Activated T-cell treated with anti-CD3 and anti-CD28 coated beads, Interleukin-2, amount 50 U/mL, for 4 hours (primary cell): ENCODE results near the gene MCIDAS. TPM values are rescaled to one million over a fixed set of nuclear protein-coding genes. Genes with fewer than 3 reads are reported as not detected.
A peak's percentile ranks its signal among the peaks of the same experiment; 100 is the strongest.

Experiments
- ATAC-seq, 2 donors: fragments of 200-7000 bp; cut with Tn5 transposase; one replicate each; pipeline ENCODE4 v1.10.0; 2021
- DNase-seq: peaks from one replicate; pipeline ENCODE4 v3.0.0-alpha.2; 2020
- H3K27me3 Mint-ChIP-seq: one replicate; pipeline ENCODE4 v1.8.0; 2021; ENCODE audit warnings: low read depth, mixed read lengths
- H3K36me3 Mint-ChIP-seq: one replicate; pipeline ENCODE4 v1.8.0; 2022; ENCODE audit warnings: mixed read lengths; ENCODE audit not compliant: insufficient read depth
- H3K4me1 Mint-ChIP-seq: one replicate; pipeline ENCODE4 v1.8.0; 2021; ENCODE audit warnings: low read depth, mixed read lengths
- H3K4me3 Mint-ChIP-seq: one replicate; pipeline ENCODE4 v1.8.0; 2021; ENCODE audit warnings: mild to moderate bottlenecking, moderate library complexity, mixed read lengths
- H3K9me3 Mint-ChIP-seq: one replicate; pipeline ENCODE4 v1.8.0; 2021; ENCODE audit warnings: mixed read lengths
- total RNA-seq, 3 donors: library from RNA; stranded (reverse); gene quantifications; one replicate each; pipeline ENCODE4 v1.2.1, GENCODE V29; 2021

The MCIDAS gene
- total RNA-seq = not detected

DNA sequence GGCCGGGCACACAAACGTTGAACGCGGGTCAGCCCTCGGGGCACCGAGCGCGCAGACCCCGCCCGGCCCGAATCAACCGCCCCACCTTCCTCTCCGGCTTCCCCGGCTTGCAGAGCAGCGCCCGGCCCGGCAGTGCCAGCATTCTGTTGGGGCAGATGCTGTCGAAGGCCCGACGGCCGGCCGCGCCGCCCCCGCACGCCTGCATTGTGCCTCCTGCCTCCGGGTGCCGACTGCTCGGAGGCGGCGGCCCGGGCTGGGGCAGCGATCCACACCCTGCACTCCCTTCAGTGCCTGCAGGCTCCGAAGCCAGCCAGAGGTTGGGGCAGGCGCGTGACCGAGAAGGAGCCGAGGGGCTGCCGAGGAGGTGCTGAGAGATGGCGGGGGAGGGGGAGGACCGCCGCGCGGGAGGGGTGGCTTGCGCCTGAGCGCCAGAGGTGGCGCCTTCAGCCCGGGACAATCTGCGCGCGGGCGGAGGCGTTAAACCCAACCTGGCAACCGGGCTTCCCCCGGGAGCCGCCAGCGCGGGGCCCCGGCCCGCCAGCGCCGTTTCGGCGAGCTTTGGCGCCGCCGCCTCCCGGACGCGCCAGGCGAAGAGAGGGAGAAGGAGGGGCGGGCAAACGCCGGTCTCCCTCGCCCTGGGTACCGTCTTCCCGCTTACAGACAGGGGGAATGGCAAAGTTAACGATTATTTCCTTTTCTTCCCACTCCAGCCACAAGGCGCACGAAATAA, at the start of gene MCIDAS:
Gene MCIDAS (minus strand): TSS at position 382 of the 730 bp plus-strand sequence. CDS start 177 bp downstream, at position 205.
- ATAC-seq = peak; percentile 59 to 65
- H3K27me3 Mint-ChIP-seq = peaks cover 87% of the 10 kb centered on the region
- H3K36me3 Mint-ChIP-seq = no peaks in the 10 kb centered on the region
- H3K4me3 Mint-ChIP-seq = peak within 1 kb of the TSS; percentile 76
- peaks cover 42% of the 10 kb centered on the region for H3K4me1 Mint-ChIP-seq
- H3K9me3 Mint-ChIP-seq = no peaks in the 10 kb centered on the region
- peak; percentile 44 for DNase-seq

DNA sequence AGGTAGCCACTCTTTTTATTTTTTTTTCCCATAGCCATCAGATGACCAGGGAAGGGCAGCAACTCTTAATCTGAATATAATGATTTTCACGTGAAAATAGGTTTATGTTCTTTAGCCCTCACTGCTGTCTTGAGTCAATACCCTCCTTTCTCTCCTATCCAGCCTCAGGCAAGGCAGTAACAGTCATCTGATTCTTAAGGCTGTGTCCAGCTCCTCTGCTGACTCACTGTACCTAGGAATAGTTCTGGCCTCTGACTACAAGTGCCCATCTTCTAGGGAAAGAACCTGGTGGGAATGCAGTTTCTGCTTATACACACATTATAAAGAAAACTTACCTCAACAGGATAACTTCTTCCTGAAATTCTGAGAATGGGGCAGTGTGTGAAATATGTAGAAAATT, 49.7 kb upstream of the MCIDAS start:
- DNase-seq = no peak

GRCh38 chr5:55258339-55258738, 31.2 kb upstream of the MCIDAS start:
- peaks cover 32% of the 10 kb centered on the region for H3K36me3 Mint-ChIP-seq
- ATAC-seq = no peak

More for the DNA sequence above, 49.7 kb upstream of the MCIDAS start:
- no peaks in the 10 kb centered on the region for H3K27me3 Mint-ChIP-seq
- no peaks in the 10 kb centered on the region for H3K9me3 Mint-ChIP-seq
- H3K4me1 Mint-ChIP-seq = no peaks in the 10 kb centered on the region
- no peak overlapping the region for H3K4me3 Mint-ChIP-seq
- no peak for ATAC-seq
- H3K36me3 Mint-ChIP-seq = peaks cover 47% of the 10 kb centered on the region

GRCh38 chr5:55254802-55255201, 27.7 kb upstream of the MCIDAS start:
- ATAC-seq (no peak), DNase-seq (no peak)
- Mint-ChIP-seq H3K9me3 (no peaks in the 10 kb centered on the region), H3K36me3 (peaks cover 20% of the 10 kb centered on the region), H3K4me3 (no peak overlapping the region), H3K4me1 (no peaks in the 10 kb centered on the region), H3K27me3 (no peaks in the 10 kb centered on the region)

More at GRCh38 chr5:55258339-55258738, 31.2 kb upstream of the MCIDAS start:
- no peaks in the 10 kb centered on the region for H3K27me3 Mint-ChIP-seq
- no peak overlapping the region for H3K4me3 Mint-ChIP-seq
- H3K9me3 Mint-ChIP-seq = no peaks in the 10 kb centered on the region
- no peak for DNase-seq
- no peaks in the 10 kb centered on the region for H3K4me1 Mint-ChIP-seq

DNA sequence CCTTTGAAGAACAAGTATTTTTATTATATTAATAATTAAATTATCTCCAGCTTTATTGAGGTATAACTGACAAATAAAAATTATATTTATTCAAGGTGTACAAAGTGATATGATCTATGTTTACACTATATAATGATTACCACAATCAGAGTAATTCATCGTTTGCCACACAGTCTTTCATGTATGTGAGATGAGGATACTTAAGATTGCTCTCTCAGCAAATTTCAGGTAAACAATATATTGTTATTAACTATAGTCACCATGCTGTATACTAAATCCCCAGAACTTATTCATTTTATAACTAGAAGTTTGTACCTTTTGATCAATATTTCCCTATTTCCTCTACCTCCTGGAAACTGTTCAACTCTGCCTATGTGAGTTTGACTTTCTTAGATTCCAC, 22.9 kb upstream of the MCIDAS start:
- no peak for DNase-seq
- no peaks in the 10 kb centered on the region for H3K4me1 Mint-ChIP-seq
- no peak for ATAC-seq
- H3K9me3 Mint-ChIP-seq = peaks cover 17% of the 10 kb centered on the region
- H3K4me3 Mint-ChIP-seq = no peak overlapping the region
- H3K27me3 Mint-ChIP-seq = no peaks in the 10 kb centered on the region
- peaks cover 5% of the 10 kb centered on the region for H3K36me3 Mint-ChIP-seq

- Mint-ChIP-seq H3K27me3 (peaks cover 20% of the 10 kb centered on the region), H3K4me1 (no peaks in the 10 kb centered on the region), H3K36me3 (no peaks in the 10 kb centered on the region), H3K9me3 (peaks cover 4% of the 10 kb centered on the region), H3K4me3 (no peak overlapping the region)
- ATAC-seq = no peak
- DNase-seq = no peak
Observed at GRCh38 chr5:55241746-55242145, 14.6 kb upstream of the MCIDAS start.

DNA sequence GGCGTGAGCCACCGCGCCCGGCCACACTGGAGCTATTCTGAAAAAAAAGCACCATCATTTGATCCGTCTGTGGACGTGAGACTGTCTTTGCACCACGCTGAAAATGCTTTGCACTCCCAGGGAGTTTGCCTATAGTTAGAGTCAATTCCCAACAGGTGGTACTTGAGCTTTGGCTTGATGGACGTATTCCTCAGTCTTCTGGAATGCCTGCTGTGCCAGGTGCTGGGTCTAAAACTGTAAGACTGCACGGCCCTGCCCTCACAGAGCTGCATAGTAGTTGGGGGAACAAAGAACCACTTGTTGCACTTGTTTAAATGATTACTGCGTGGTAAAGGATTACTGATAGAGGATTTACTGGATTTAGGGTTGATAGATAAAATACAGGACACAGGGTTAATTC, 9.7 kb upstream of the MCIDAS start:
- ATAC-seq (no peak), DNase-seq (no peak)
- H3K27me3 Mint-ChIP-seq = peaks cover 51% of the 10 kb centered on the region
- peaks cover 14% of the 10 kb centered on the region for H3K4me1 Mint-ChIP-seq
- H3K4me3 Mint-ChIP-seq = no peak overlapping the region
- H3K36me3 Mint-ChIP-seq = no peaks in the 10 kb centered on the region
- H3K9me3 Mint-ChIP-seq = no peaks in the 10 kb centered on the region

- Mint-ChIP-seq H3K36me3 (no peaks in the 10 kb centered on the region), H3K9me3 (no peaks in the 10 kb centered on the region), H3K4me1 (peaks cover 27% of the 10 kb centered on the region), H3K4me3 (peak overlapping the region; percentile 75), H3K27me3 (peaks cover 73% of the 10 kb centered on the region)
- no peak for DNase-seq
- no peak for ATAC-seq
Observed at GRCh38 chr5:55234121-55234700, 7.1 kb upstream of the MCIDAS start.

DNA sequence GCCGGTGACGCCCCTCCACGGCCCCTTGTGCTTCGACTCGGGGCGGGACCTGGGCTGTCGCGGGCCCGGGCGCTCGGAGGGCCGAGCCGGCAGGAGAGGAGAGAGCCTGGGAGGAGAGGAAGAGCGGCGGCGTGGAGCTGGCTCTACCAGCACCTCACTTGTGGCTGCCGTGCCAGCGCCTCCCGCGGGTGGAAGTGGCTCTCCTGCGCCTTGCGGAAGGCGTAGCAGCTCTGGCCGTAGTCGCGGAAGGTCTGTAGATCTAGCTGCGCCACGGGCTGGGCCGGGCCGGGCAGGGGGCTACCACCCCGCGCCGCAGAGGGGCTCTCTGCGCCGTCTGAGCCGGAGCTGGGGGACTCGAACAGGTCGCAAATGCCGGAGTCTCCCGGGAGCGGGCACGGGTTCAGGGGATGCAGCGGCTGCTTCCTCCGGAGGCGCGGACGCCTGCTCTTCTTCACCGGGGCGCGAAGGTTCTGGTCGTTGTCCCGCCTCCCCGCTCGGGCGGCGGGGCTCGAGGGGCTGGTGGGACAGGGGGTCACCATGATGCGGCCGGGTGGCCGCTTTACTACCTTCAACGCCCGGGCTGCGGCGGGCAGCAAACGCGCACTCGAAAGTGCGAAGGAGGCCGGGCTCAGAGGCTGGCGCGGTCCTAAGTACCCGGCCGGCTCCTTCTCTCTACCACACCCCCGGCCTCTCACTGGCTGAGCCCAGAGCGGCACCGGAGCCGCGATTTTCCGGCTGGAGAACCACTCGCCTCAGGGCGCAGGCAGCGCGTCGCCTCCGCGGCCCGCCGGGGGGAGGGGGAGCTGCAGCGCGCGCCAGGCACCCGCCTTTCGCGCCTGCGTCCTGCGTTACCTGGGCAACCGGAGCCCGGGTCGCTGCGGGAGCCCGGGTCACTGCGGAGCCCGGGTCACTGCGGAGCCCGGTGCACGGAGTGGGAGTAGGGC, 6.1 kb upstream of the MCIDAS start, which contains the start of gene CCNO:
Gene CCNO (minus strand): TSS at position 624 of the 944 bp plus-strand sequence. CDS start 85 bp downstream, at position 539.
- peaks cover 75% of the 10 kb centered on the region for H3K27me3 Mint-ChIP-seq
- ATAC-seq (peak; percentile 80 to 91), DNase-seq (peak; percentile 36)
- peak within 1 kb of the TSS; percentile 79 for H3K4me3 Mint-ChIP-seq
- H3K9me3 Mint-ChIP-seq = no peaks in the 10 kb centered on the region
- peaks cover 27% of the 10 kb centered on the region for H3K4me1 Mint-ChIP-seq
- H3K36me3 Mint-ChIP-seq = no peaks in the 10 kb centered on the region

GRCh38 chr5:55232271-55232984, 5.3 kb upstream of the MCIDAS start:
- no peak for DNase-seq
- H3K9me3 Mint-ChIP-seq = no peaks in the 10 kb centered on the region
- no peak for ATAC-seq
- H3K36me3 Mint-ChIP-seq = no peaks in the 10 kb centered on the region
- peaks cover 33% of the 10 kb centered on the region for H3K4me1 Mint-ChIP-seq
- peaks cover 78% of the 10 kb centered on the region for H3K27me3 Mint-ChIP-seq
- H3K4me3 Mint-ChIP-seq = peak overlapping the region; percentile 79

- H3K9me3 Mint-ChIP-seq = no peaks in the 10 kb centered on the region
- peaks cover 33% of the 10 kb centered on the region for H3K4me1 Mint-ChIP-seq
- DNase-seq (no peak), ATAC-seq (no peak)
- H3K27me3 Mint-ChIP-seq = peaks cover 78% of the 10 kb centered on the region
- H3K4me3 Mint-ChIP-seq = peak overlapping the region; percentile 79
- no peaks in the 10 kb centered on the region for H3K36me3 Mint-ChIP-seq
Observed at GRCh38 chr5:55231919-55232270, 4.8 kb upstream of the MCIDAS start.

GRCh38 chr5:55231029-55231918, 4.2 kb upstream of the MCIDAS start:
- H3K27me3 Mint-ChIP-seq = peaks cover 73% of the 10 kb centered on the region
- ATAC-seq = no peak
- peak overlapping the region; percentile 79 for H3K4me3 Mint-ChIP-seq
- H3K9me3 Mint-ChIP-seq = no peaks in the 10 kb centered on the region
- no peaks in the 10 kb centered on the region for H3K36me3 Mint-ChIP-seq
- no peak for DNase-seq
- peaks cover 35% of the 10 kb centered on the region for H3K4me1 Mint-ChIP-seq

GRCh38 chr5:55230086-55230629, 3.0 kb upstream of the MCIDAS start:
- no peak overlapping the region for H3K4me3 Mint-ChIP-seq
- peaks cover 37% of the 10 kb centered on the region for H3K4me1 Mint-ChIP-seq
- DNase-seq (no peak), ATAC-seq (no peak)
- H3K27me3 Mint-ChIP-seq = peaks cover 77% of the 10 kb centered on the region
- no peaks in the 10 kb centered on the region for H3K36me3 Mint-ChIP-seq
- H3K9me3 Mint-ChIP-seq = no peaks in the 10 kb centered on the region
